Head of caudate nucleus (tissue), 42 donors: ENCODE results near the gene APOH.

Source experiments
- DNase-seq, 42 donors: peaks; one replicate each; pipeline versions ENCODE4 v3.0.0 to v3.0.0-alpha.2; 2020 to 2021; ENCODE audit warnings: mixed read lengths in 7 of 42
- intact Hi-C: fragments of 100-400 bp; cut with DNase I; formaldehyde crosslinking; loops from one replicate; pipeline ENCODE4 v1.15.0; 2022

Gene APOH

GRCh38 chr17:66167189-66167815 lies 61.9 kb downstream of the APOH start:
- intact Hi-C loops = loop anchor here (10.0 kb wide), 1 partner anchor 933 kb away; no protein-coding TSS in a partner anchor
- no peak for DNase-seq

GRCh38 chr17:66165537-66166123 lies 63.6 kb downstream of the APOH start:
- DNase-seq = peak in 14 of 42 donors; percentile 14 to 69 (median 30)
- intact Hi-C loops = loop anchor here (10.0 kb wide), 1 partner anchor 931 kb away; no protein-coding TSS in a partner anchor
